ENCODE results near the gene LSG1.
"Not testable (repeated sequence)": the region's sequence is repeated elsewhere in the genome, so short reads cannot be mapped to it uniquely, and the experiment has no call there.

The LSG1 gene

GRCh38 chr3:194654443-194654842 lies 17.5 kb downstream of the LSG1 start:
- no peak for DNase-seq (ENCODE audit: low read depth)

- no peak for DNase-seq (ENCODE audit: low read depth)
These were observed 24.2 kb downstream of the LSG1 start for GRCh38 chr3:194647747-194648146.

DNA sequence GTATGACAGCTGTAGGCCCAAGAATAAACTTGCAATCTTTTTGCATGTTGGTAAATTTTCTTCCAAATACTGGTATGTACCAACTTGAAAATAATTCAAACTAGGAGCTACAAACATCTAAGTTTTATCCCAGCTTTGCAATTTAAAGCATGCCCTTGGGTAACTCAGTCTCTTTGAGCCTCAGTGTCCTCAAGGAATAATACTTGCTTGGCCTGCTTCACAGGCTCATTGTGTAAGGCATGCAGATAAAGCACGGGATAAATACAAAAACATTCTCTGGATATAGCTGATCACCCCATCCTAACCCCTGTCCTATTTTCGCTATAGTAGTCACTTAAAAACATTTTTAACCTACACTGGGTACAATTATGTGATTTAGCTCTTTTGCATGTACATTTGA lies 29.2 kb downstream of the LSG1 start:
- DNase-seq (ENCODE audit: low read depth), result no peak

DNA sequence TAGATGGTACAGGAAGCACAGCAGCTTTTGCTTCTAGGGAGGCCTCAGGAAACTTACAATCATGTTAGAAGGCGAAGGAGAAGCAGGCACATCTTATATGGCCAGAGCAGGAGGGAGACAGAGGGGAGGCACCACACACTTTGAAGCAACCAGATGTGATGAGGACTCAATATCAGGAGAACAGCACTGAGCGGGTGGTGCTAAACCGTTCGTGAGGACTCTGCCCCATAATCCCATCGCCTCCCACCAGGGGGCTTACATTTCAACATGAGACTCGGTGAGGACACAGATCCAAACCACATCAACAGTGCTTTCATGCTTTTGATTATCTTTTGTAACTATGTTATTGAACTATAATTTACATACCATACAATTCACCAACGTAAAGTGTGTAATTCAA lies 31.2 kb downstream of the LSG1 start:
- peak; percentile 7 for DNase-seq (ENCODE audit: low read depth)

- DNase-seq (ENCODE audit: low read depth), result no peak
These were observed 32.9 kb downstream of the LSG1 start for GRCh38 chr3:194638991-194639605.

DNA sequence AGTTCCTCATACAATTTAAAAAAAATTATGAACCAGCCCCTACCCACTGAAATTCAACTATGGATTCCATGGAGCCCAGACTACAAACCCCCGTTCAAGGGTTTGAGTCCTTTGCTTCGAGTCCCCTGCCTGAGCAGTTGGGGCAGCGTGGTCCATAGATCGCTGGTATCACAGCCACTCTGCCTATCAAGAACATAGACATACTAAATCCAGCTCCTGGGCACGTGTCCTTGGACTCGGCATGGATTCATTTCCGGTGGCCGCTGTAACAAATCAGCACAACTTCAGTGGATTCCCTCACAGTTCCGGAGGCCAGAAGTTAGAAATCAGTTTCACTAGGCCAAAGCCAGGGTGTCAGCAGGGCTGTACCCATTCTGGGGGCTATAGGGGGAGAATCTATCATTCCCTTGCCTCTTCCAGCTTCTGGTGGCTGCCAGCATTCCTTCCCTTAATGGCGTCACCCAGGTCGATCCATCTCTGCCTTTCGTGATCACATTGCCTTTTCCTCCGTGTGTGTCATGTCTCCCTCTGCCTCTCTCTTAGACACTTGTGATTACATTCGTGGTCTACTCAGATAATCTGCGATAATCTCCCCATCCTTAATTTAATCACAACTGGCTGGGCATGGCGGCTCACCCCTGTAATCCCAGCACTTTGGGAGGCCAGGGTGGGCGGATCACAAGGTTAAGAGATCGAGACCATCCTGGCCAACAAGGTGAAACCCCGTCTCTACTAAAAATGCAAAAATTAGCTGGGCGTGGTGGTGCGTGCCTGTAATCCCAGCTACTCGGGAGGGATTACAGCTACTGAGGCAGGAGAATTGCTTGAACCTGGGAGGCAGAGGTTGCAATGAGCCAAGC lies 34.2 kb downstream of the LSG1 start:
- no peak for DNase-seq (ENCODE audit: low read depth)

- no peak for DNase-seq (ENCODE audit: low read depth)
These were observed 34.9 kb downstream of the LSG1 start for GRCh38 chr3:194637066-194637465.

GRCh38 chr3:194633349-194634004 lies 38.5 kb downstream of the LSG1 start, which contains the start of gene TMEM44:
Gene TMEM44, minus strand, starts transcription at chr3:194633419. Its CDS starts 204 bp downstream, at chr3:194633215.
- peak; percentile 19 for DNase-seq (ENCODE audit: low read depth)

DNA sequence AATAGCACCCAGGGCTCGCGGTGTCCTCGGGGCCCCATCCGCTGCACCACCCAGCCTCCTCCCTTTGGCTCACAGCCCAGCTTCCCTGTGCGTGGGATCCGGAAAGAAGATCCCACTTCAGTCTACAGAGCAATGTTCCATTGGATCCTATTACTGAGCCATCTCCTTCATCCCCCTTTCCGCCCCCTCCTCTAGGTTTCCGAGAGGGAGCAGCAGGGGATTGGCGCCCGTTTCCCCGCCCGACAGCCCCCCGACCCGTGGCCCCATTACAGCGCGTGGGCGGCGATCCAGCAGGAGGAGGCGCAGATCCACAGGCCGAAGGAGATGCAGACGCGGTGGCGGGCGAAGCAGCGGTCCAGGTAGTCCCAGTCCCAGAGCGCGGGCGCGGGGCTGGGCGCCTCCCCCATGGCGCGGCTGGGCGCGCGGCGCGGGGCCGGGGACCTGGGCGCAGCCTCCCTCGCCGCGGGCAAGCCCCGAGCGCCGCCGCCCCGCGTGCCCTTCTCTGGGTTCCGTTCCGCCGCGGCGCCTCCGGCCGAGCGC lies 39.1 kb downstream of the LSG1 start:
- DNase-seq (ENCODE audit: low read depth), result no peak

DNA sequence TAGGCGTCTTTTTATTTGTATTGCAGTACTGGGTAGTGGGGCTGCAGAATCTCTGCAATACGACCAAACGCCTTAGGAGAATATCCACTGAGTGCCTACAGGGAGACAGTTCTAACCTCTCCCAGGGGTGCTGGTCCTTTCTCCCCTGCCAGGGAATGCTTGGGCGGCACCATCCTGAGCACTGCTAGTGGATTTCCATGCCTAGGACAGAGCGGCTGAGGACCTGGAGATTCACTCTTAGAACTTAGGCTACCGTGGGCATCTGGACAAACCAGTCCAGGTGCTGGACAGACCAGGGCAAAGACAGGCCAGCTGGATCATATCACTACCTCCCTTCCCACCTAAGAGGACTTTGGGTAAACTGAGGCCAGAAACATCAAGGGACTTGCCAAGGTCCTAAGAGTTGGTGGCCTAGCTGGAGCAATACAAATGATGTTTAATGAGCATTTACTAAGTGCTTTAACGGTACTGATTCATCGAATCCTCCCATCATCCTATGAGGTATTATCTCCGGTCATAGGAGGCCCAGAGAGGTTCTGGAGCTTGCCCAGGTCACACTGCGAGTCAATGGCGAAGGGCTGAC lies 39.7 kb downstream of the LSG1 start:
- no peak for DNase-seq (ENCODE audit: low read depth)

- DNase-seq (ENCODE audit: low read depth), result no peak
These were observed 40.3 kb downstream of the LSG1 start for GRCh38 chr3:194631696-194632095.

GRCh38 chr3:194630681-194631080 lies 41.3 kb downstream of the LSG1 start:
- not testable (repeated sequence) for DNase-seq (ENCODE audit: low read depth)

GRCh38 chr3:194624956-194625355 lies 47.0 kb downstream of the LSG1 start:
- DNase-seq (ENCODE audit: low read depth), result no peak

DNA sequence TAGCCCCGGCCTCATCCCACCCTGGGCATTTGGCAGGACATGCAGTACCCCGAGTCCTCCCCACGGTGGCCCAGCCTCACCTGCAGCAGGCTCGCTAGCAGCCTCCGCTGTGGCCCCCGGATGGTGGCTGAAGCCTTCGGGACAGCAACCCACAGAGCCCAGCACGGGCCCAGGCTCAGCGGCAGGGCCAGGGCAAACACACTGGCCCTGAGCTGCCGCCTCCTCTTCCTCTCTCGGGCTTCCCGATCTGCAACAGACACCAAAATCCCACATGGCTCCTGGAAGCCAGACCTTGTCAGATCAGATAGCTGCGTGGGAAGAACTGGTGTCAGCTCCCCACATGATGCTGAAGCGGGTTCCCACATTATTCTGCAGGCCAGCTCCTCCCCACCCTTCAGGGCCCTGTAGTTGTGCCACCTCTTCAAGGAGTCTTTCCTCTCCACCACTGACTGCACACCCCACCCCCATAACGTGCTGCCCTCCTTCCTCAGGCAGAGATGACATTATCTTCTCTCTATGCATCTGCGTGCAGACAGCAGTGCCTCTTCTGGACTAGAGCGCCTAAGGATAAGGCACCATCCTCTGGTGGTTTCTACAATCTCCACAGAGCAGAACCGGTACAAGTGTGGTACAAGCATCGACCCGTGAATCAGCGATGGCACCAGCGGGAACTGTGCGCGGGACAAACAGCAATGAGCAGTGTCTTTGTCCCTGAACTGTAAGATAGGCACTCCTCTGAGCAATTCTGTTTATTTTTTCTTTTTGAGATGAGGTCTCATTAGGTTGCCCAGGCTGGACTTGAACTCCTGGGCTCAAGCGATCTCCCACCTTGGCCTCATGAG lies 48.3 kb downstream of the LSG1 start:
- no peak for DNase-seq (ENCODE audit: low read depth)

GRCh38 chr3:194622621-194623340 lies 49.2 kb downstream of the LSG1 start:
- DNase-seq (ENCODE audit: low read depth), result no peak

DNA sequence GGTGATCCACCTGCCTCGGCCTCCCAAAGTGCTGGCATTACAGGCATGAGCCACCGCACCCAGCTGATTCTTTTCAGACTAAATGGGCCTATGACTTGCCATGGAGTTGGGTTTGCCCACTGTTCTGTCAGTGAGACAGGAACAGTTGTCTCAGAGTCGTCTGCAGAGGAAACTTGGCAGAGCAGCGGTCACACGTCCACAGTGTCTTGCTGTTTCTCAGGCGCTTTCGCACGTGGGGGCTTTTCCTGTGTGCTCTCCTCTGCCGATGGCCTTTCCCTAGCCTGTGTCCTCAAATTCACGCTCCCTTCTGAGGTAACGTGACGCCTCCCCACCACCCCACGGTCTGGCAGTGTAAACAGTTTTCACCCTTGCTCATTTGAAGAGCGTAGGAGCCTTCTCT lies 50.0 kb downstream of the LSG1 start:
- DNase-seq (ENCODE audit: low read depth), result no peak

- DNase-seq (ENCODE audit: low read depth), result no peak
These were observed 51.8 kb downstream of the LSG1 start for GRCh38 chr3:194620196-194620595.

DNA sequence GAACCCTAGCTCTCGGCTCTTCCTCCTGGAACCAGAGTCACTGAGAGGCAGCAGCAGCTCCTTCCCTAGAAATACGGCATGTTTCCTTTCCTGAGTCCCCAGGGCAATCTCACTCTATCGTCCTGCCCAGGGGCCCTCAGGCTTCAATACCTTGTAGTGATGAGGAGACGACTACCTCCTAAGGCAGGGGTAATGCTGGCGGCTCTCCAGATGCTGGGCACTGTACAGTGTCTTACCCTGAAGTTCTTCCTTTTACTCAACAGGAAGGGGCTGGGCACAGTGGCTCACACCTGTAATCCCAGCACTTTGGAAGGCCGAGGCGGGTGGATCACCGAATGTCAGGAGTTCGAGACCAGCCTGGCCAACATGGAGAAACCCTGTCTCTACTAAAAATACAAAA lies 52.2 kb downstream of the LSG1 start:
- no peak for DNase-seq (ENCODE audit: low read depth)

DNA sequence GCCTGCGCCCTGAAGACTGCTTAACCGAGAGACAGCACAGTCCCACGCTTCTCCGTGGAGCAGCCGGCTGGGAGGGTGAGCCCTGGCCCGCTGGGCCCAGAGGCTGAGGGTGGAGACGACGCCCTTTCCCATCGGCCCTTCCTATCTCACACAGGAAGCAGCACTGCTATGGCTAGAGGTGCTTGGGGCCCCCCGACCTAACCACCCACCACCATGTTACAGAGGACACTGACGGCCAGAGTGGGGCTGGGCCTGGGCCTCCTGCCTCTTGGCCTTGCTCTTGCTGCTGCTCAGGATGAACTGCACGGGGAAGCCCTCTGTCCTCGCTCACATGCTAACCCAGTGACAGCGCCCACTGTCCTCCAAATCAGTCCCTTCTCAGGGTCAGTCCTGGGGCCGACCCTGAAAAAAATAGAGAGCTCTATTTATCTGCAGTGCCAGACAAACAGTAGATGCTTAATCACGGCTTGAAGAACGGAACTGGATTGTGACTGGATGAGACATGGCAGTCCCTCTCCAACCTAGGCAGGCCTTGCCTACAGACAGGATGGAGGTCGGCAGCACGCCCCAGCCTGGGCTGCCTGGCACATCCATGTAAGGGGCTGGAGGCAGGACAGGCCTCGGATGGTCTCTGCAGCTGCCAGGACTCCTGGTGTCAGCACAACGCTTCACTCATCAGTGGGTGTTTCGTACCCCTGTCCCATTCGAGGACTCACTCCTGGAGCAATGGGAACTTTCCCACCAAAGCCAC lies 53.0 kb downstream of the LSG1 start:
- DNase-seq (ENCODE audit: low read depth), result no peak

GRCh38 chr3:194617827-194618226 lies 54.2 kb downstream of the LSG1 start:
- DNase-seq (ENCODE audit: low read depth), result no peak

Measured in stimulated activated CD4-positive, alpha-beta T cell treated with anti-CD3 and anti-CD28 coated beads, Interleukin-2, amount 100 ng/mL, for 4 hours (primary cell).